GM10847 (cell line): ENCODE measurements around the gene SMG5.

Source experiments
- POLR2A ChIP-seq: IDR thresholded peaks from 2 replicates; pipeline ENCODE4 v1.6.1; 2011; ENCODE audit not compliant: insufficient read length; ENCODE audit errors: extremely low read depth

Gene SMG5

GRCh38 chr1:156257711-156258110, 24.9 kb downstream of the SMG5 start:
- no peak for TF ChIP-seq POLR2A

- no peak for TF ChIP-seq POLR2A
These were observed 29.0 kb downstream of the SMG5 start for GRCh38 chr1:156253634-156254033.

GRCh38 chr1:156251527-156251926, 31.1 kb downstream of the SMG5 start:
- TF ChIP-seq POLR2A = no peak

- no peak for TF ChIP-seq POLR2A
These were observed 33.0 kb downstream of the SMG5 start for GRCh38 chr1:156249593-156249992.

- no peak for TF ChIP-seq POLR2A
These were observed 34.3 kb downstream of the SMG5 start for GRCh38 chr1:156248323-156248683.

GRCh38 chr1:156247460-156248322, 34.9 kb downstream of the SMG5 start, which contains the start of gene PAQR6:
Gene PAQR6, minus strand, starts transcription at chr1:156248056. Its CDS starts 1,325 bp downstream, at chr1:156246731.
- no peak for TF ChIP-seq POLR2A

GRCh38 chr1:156246781-156247459, 35.7 kb downstream of the SMG5 start:
- no peak for TF ChIP-seq POLR2A

- TF ChIP-seq POLR2A = no peak
These were observed 36.3 kb downstream of the SMG5 start for GRCh38 chr1:156246241-156246780.

GRCh38 chr1:156245451-156246232, 37.0 kb downstream of the SMG5 start:
- TF ChIP-seq POLR2A = peak; percentile 26

- TF ChIP-seq POLR2A = no peak
These were observed 37.9 kb downstream of the SMG5 start for GRCh38 chr1:156244712-156245111.

- no peak for TF ChIP-seq POLR2A
These were observed 38.5 kb downstream of the SMG5 start for GRCh38 chr1:156244126-156244525.

- TF ChIP-seq POLR2A = no peak
These were observed 39.9 kb downstream of the SMG5 start for GRCh38 chr1:156242738-156243137.

- no peak for TF ChIP-seq POLR2A
These were observed 40.7 kb downstream of the SMG5 start, which contains the start of gene BGLAP for GRCh38 chr1:156241926-156242325. Gene BGLAP, plus strand, starts transcription at chr1:156242184. Its CDS starts 48 bp downstream, at chr1:156242232.

GRCh38 chr1:156241311-156241811, 41.3 kb downstream of the SMG5 start:
- no peak for TF ChIP-seq POLR2A

GRCh38 chr1:156238248-156238647, 44.4 kb downstream of the SMG5 start:
- TF ChIP-seq POLR2A = no peak

GRCh38 chr1:156236164-156236563, 46.5 kb downstream of the SMG5 start:
- no peak for TF ChIP-seq POLR2A
